H1 (cell line): Measurements from ENCODE around the gene PRTG. TPM values are rescaled to one million over a fixed set of nuclear protein-coding genes. Genes with fewer than 3 reads are reported as not detected.

Experiments
- BRCA1 ChIP-seq: IDR thresholded peaks from 2 replicates; pipeline ENCODE4 v1.6.1; 2012; ENCODE audit warnings: low read depth, low read length, improper control_type of control experiment
- CEBPB ChIP-seq: IDR thresholded peaks from 2 replicates; pipeline ENCODE4 v1.6.1; 2012; ENCODE audit warnings: low read depth, low read length
- CHD2 ChIP-seq: IDR thresholded peaks from 2 replicates; pipeline ENCODE4 v1.6.1; 2012; ENCODE audit warnings: low read length, improper control_type of control experiment
- SIX5 ChIP-seq: IDR thresholded peaks from 2 replicates; pipeline ENCODE4 v1.6.1; 2011; ENCODE audit warnings: mild to moderate bottlenecking, low read depth, low read length
- polyA plus RNA-seq, 7 experiments: library from polyadenylated mRNA; depleted of rRNA in 3 of 7; stranded (reverse) in 5 of 7; unstranded in 2 of 7; fragments of >200 nt in 5 of 7; fragments of 200-250 nt in 2 of 7; gene quantifications; 1 replicate in 5 of 7; 2 replicates in 1 of 7; 4 replicates in 1 of 7; pipeline versions ENCODE4 v1.2.1 to v1.2.3, GENCODE V29; 2011 to 2013; ENCODE audit warnings: missing spikeins in 2 of 7, mixed read lengths in 2 of 7
- total RNA-seq: library from RNA; stranded (reverse); fragmentation: NEBNext Ultra II Directional; extraction: Animal tissue kit (Norgen Biotek cat#: 25700); gene quantifications from 2 replicates; pipeline ENCODE4 v1.2.1, GENCODE V29; 2021

Gene PRTG
- total and polyA plus RNA-seq, 2 of the 8 experiments (the other 6 are each of a cell fraction or from before 2014, with no cell fraction given): 3.1 to 3.2 TPM

DNA sequence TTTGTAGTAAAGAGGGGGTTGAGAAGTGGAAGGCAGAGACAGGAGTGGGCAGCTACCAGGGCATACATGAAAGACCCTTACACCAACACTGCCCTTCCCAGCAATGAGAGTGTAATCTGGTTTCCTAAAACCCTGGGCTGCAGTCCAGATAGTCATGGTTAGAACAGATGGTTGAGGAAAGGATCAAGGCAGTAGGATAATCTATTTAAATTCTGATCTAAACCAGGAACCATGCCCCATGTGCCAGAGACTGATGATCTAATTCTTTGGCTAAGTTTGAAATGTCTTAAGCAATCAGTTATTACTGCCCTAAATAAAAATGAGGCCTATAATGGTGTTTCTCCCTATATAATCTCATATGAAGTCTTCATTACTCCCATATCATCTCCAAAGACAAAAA is 59.6 kb downstream of the PRTG start (continued):
- TF ChIP-seq CHD2: no peak
- TF ChIP-seq SIX5: no peak
- no peak for TF ChIP-seq BRCA1
- TF ChIP-seq CEBPB: no peak
